A673 (cell line): ENCODE data around the gene CRYGD. TPM values are rescaled to one million over a fixed set of nuclear protein-coding genes. Genes with fewer than 3 reads are reported as not detected.

Source experiments
- BruUV-seq: library from RNA; stranded (reverse); fragments of 400-500 nt; replicated peaks from 2 replicates; lab custom pipeline; 2021; lab: Mats Ljungman, UMichigan
- CTCF ChIA-PET: fragments of 300-600 bp; sonication (Branson Sonifier 250); formaldehyde crosslinking; loops from one replicate; lab custom pipeline; 2022; ENCODE audit warnings: antibody characterized with exemption; lab: Charles Lee
- POLR2A ChIA-PET: fragments of 300-600 bp; sonication (Branson Sonifier 250); formaldehyde crosslinking; loops from one replicate; lab custom pipeline; 2022; ENCODE audit warnings: antibody characterized with exemption; ENCODE audit not compliant: low non-redundant PET; lab: Charles Lee
- DNase-seq: peaks from one replicate; pipeline ENCODE4 v3.0.0-alpha.2; 2015; ENCODE audit warnings: low spot score
- H3K27ac ChIP-seq: fragments of 200-600 bp; sonication (generic); 2 replicates; pipeline ENCODE4 v1.5.1; 2016; ENCODE audit warnings: mixed run types, low read depth, mild to moderate bottlenecking, mixed read lengths, antibody characterized with exemption, low read length; ENCODE audit not compliant: poor library complexity, severe bottlenecking
- H3K27me3 ChIP-seq: fragments of 200-600 bp; sonication (generic); replicated peaks from 2 replicates; pipeline ENCODE4 v1.6.1; 2017; ENCODE audit warnings: mixed run types, low read depth, mild to moderate bottlenecking, mixed read lengths, antibody characterized with exemption, low read length; ENCODE audit not compliant: insufficient read depth, poor library complexity
- H3K36me3 ChIP-seq: fragments of 200-600 bp; sonication (generic); 2 replicates; pipeline ENCODE4 v1.6.1; 2016; ENCODE audit warnings: mixed run types, mild to moderate bottlenecking, mixed read lengths, antibody characterized with exemption, low read length; ENCODE audit not compliant: insufficient read depth, poor library complexity, severe bottlenecking
- H3K4me1 ChIP-seq: fragments of 200-600 bp; sonication (generic); 2 replicates; pipeline ENCODE4 v1.6.1; 2017; ENCODE audit warnings: mixed run types, mild to moderate bottlenecking, mixed read lengths, antibody characterized with exemption, low read length; ENCODE audit not compliant: insufficient read depth, poor library complexity, severe bottlenecking
- H3K4me3 ChIP-seq: fragments of 200-600 bp; sonication (generic); 2 replicates; pipeline ENCODE4 v1.5.1; 2016; ENCODE audit warnings: low read depth, mixed run types, mild to moderate bottlenecking, mixed read lengths, low read length; ENCODE audit not compliant: poor library complexity, severe bottlenecking
- H3K9me3 ChIP-seq: fragments of 200-600 bp; sonication (generic); 2 replicates; pipeline ENCODE4 v1.6.1; 2016; ENCODE audit warnings: mixed run types, low read depth, mild to moderate bottlenecking, mixed read lengths, antibody characterized with exemption, low read length; ENCODE audit not compliant: poor library complexity, severe bottlenecking
- EZH2 ChIP-seq: fragments of 200-600 bp; sonication (generic); IDR thresholded peaks from 2 replicates; pipeline ENCODE4 v1.6.1; 2017; ENCODE audit warnings: borderline replicate concordance, low read depth, mild to moderate bottlenecking, mixed read lengths, antibody characterized with exemption, low read length; ENCODE audit not compliant: poor library complexity, severe bottlenecking
- intact Hi-C: fragments of 100-400 bp; cut with micrococcal nuclease; formaldehyde crosslinking; loops from one replicate; pipeline ENCODE4 v1.10.0; 2022; ENCODE audit not compliant: unreplicated experiment
- total RNA-seq: library from RNA; stranded (reverse); gene quantifications from 2 replicates; pipeline ENCODE4 v1.2.3, GENCODE V29; 2021
- TF ChIP-seq, protein P1 (sequence below): fragments of 300-800, 200-600 bp; sonication (generic); conservative IDR thresholded peaks from 2 replicates; pipeline ENCODE4 v1.5.1; 2017; ENCODE audit warnings: low read depth, mild to moderate bottlenecking, antibody characterized with exemption, low read length, moderate library complexity, mixed read lengths

The CRYGD gene
- total RNA-seq, 1 experiment from 2014 or later: not detected

DNA sequence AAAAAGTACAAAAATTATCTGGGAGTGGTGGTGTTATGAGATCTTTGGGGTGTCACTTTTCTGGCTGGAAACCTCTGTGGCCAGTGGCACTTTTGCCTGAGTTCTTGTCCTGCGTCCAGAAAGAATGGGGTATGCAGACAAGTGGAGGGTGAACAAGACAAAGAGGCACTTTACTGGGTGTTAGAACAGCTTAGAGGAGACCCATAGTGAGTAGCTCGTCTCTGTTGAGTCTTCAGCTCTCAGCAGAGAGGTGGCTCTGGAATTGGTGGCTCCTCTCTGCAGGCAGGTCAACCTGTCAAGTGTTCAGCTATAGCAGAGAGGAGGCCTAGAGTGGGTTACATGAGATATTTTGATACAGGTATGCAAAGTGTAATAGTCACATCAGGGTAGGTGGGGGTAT, 26.1 kb downstream of the CRYGD start:
- Histone ChIP-seq H3K27me3 (no peaks in the 10 kb centered on the region), H3K4me3 (no peak overlapping the region), H3K36me3 (no peaks in the 10 kb centered on the region), H3K9me3 (no peaks in the 10 kb centered on the region), H3K4me1 (no peaks in the 10 kb centered on the region), H3K27ac (no peak overlapping the region)
- ChIA-PET CTCF (interaction anchor here (0.5 kb wide), 1 partner anchor 25 kb away, joined by 4 read pairs; no protein-coding TSS in a partner anchor), POLR2A (no interaction called here)
- intact Hi-C loops: no loop called here
- TF ChIP-seq, protein P1, sequence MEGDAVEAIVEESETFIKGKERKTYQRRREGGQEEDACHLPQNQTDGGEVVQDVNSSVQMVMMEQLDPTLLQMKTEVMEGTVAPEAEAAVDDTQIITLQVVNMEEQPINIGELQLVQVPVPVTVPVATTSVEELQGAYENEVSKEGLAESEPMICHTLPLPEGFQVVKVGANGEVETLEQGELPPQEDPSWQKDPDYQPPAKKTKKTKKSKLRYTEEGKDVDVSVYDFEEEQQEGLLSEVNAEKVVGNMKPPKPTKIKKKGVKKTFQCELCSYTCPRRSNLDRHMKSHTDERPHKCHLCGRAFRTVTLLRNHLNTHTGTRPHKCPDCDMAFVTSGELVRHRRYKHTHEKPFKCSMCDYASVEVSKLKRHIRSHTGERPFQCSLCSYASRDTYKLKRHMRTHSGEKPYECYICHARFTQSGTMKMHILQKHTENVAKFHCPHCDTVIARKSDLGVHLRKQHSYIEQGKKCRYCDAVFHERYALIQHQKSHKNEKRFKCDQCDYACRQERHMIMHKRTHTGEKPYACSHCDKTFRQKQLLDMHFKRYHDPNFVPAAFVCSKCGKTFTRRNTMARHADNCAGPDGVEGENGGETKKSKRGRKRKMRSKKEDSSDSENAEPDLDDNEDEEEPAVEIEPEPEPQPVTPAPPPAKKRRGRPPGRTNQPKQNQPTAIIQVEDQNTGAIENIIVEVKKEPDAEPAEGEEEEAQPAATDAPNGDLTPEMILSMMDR: no peak
- TF ChIP-seq EZH2: no peak
- no TSS peak for BruUV-seq
- DNase-seq: no peak

DNA sequence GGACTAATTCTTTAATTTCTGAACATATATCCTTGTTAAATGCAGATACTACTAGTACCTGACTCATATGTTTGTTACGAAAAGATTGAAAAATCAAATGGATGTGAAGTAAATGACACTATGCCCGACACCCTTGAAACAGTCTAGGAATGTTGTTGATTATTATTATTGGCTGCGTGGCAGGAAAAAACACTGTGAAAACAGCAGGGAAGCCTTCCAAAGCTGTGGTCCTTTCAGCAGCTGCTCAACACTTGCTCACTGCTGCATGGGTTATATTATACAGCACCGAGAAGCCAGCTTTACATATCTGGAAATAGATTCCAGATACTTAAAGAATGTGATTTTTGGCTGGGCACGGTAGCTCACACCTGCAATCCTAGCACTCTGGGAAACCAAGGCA, 26.5 kb downstream of the CRYGD start:
- Histone ChIP-seq H3K4me3 (no peak overlapping the region), H3K4me1 (no peaks in the 10 kb centered on the region), H3K36me3 (no peaks in the 10 kb centered on the region), H3K27me3 (no peaks in the 10 kb centered on the region), H3K9me3 (no peaks in the 10 kb centered on the region), H3K27ac (no peak overlapping the region)
- ChIA-PET POLR2A (no interaction called here), CTCF (interaction anchor here (0.5 kb wide), 1 partner anchor 25 kb away, joined by 4 read pairs; no protein-coding TSS in a partner anchor)
- no TSS peak for BruUV-seq
- DNase-seq: no peak
- intact Hi-C loops: no loop called here
- TF ChIP-seq EZH2: no peak
- TF ChIP-seq, protein P1: no peak

DNA sequence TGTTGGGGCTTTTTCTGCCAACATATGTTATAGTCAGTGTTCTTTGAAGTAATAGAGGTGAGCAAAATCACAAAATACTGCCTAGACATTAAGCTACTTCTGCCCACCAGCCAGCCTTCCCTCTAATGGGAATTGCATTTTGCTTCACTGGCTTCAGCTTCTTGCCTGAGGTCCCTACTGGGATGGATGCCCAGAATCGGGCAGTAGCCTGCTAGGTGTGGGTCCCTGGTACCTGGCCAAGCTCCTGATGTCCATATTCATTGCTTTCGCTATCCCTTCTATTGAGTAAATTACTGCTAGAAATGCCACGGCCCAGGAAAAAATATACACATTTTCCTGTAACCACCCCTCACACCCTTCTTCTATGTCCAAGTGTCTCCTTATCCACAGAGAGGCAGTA, 27.0 kb downstream of the CRYGD start:
- no peak for DNase-seq
- Histone ChIP-seq H3K36me3 (no peaks in the 10 kb centered on the region), H3K9me3 (no peaks in the 10 kb centered on the region), H3K4me3 (no peak overlapping the region), H3K27ac (no peak overlapping the region), H3K4me1 (no peaks in the 10 kb centered on the region), H3K27me3 (no peaks in the 10 kb centered on the region)
- BruUV-seq: no TSS peak
- intact Hi-C loops: no loop called here
- ChIA-PET POLR2A (no interaction called here), CTCF (no interaction called here)
- TF ChIP-seq, protein P1: no peak
- TF ChIP-seq EZH2: no peak
